Nephron (organoid): ENCODE measurements around the gene TANC2.

Source experiments
- H3K27ac Mint-ChIP-seq, 3 experiments: 2 replicates each; pipeline ENCODE4 v1.8.0; 2020; ENCODE audit warnings: mixed read lengths in 3 of 3, mild to moderate bottlenecking in 2 of 3, moderate library complexity in 1 of 3
- H3K27me3 Mint-ChIP-seq: 2 replicates; pipeline ENCODE4 v1.8.0; 2021; ENCODE audit warnings: low read depth, mild to moderate bottlenecking, moderate library complexity, mixed read lengths
- H3K36me3 Mint-ChIP-seq: 2 replicates; pipeline ENCODE4 v1.8.0; 2020; ENCODE audit warnings: low read depth, mixed read lengths
- H3K4me1 Mint-ChIP-seq: 2 replicates; pipeline ENCODE4 v1.8.0; 2020; ENCODE audit warnings: mixed read lengths
- H3K4me3 Mint-ChIP-seq, 3 experiments: 2 replicates each; pipeline ENCODE4 v1.8.0; 2020; ENCODE audit warnings: mild to moderate bottlenecking in 3 of 3, mixed read lengths in 3 of 3, moderate library complexity in 2 of 3
- H3K9me3 Mint-ChIP-seq: 2 replicates; pipeline ENCODE4 v1.8.0; 2020; ENCODE audit warnings: mixed read lengths
- TF ChIP-seq, protein P1 (sequence below), 3 experiments: fragments of 200-600 bp; sonication (generic); IDR thresholded peaks; one replicate each; pipeline ENCODE4 v1.5.0; 2021; ENCODE audit warnings: antibody characterized with exemption in 3 of 3; ENCODE audit not compliant: unreplicated experiment in 3 of 3

The TANC2 gene

DNA sequence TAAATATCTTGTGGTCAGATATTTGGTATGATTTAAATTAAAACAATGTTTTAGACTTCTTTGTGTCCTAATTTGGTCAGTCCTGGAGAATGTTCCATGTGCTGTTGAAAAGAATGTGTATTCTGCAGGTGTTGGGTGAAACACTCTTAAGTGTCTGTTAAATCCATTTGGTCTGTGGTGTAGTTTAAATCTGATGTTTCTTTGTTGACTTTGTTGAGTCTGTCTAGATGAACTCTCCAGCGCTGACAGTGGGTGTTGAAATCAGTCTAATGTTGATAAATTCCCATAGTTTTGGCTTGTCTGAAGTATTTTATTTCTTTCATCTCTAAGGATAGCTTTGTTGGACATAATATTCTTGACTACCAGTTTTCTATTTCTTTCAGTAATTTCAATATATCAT lies 18.8 kb downstream of the TANC2 start:
- TF ChIP-seq, protein P1, sequence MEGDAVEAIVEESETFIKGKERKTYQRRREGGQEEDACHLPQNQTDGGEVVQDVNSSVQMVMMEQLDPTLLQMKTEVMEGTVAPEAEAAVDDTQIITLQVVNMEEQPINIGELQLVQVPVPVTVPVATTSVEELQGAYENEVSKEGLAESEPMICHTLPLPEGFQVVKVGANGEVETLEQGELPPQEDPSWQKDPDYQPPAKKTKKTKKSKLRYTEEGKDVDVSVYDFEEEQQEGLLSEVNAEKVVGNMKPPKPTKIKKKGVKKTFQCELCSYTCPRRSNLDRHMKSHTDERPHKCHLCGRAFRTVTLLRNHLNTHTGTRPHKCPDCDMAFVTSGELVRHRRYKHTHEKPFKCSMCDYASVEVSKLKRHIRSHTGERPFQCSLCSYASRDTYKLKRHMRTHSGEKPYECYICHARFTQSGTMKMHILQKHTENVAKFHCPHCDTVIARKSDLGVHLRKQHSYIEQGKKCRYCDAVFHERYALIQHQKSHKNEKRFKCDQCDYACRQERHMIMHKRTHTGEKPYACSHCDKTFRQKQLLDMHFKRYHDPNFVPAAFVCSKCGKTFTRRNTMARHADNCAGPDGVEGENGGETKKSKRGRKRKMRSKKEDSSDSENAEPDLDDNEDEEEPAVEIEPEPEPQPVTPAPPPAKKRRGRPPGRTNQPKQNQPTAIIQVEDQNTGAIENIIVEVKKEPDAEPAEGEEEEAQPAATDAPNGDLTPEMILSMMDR (IDR thresholded peaks at IDR 0.05; ENCODE audit: unreplicated experiment in 3 of 3): no peak
- Mint-ChIP-seq H3K4me3 (no peak overlapping the region), H3K27ac (no peak overlapping the region), H3K27me3 (peaks cover under 1% of the 10 kb centered on the region), H3K4me1 (peaks cover 17% of the 10 kb centered on the region), H3K36me3 (peaks cover 12% of the 10 kb centered on the region), H3K9me3 (peaks cover 33% of the 10 kb centered on the region)

DNA sequence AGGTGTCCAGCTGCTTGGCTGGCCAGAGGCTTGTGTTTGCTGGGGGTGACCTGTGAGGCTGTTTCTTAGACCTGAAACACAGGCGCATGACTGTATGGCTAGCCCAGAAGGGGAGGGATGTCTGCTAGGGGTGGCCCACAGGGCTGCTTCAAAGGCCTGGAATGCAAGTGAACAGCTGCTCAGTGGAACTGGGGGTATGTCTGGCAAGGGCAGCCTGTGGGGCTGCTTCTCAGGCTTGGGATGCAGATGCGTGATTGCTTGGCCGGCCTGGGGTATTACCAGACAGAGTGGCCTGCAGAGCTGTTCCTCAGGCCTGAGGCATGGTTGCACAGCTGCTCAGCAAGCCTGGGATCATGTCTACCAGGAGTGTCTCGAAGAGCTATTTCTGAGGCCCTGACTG lies 20.5 kb downstream of the TANC2 start:
- Mint-ChIP-seq H3K36me3 (peaks cover 12% of the 10 kb centered on the region), H3K27me3 (peaks cover 3% of the 10 kb centered on the region), H3K27ac (no peak overlapping the region), H3K4me1 (peaks cover 22% of the 10 kb centered on the region), H3K9me3 (peaks cover 33% of the 10 kb centered on the region), H3K4me3 (no peak overlapping the region)
- TF ChIP-seq, protein P1 (IDR thresholded peaks at IDR 0.05; ENCODE audit: unreplicated experiment in 3 of 3): no peak

DNA sequence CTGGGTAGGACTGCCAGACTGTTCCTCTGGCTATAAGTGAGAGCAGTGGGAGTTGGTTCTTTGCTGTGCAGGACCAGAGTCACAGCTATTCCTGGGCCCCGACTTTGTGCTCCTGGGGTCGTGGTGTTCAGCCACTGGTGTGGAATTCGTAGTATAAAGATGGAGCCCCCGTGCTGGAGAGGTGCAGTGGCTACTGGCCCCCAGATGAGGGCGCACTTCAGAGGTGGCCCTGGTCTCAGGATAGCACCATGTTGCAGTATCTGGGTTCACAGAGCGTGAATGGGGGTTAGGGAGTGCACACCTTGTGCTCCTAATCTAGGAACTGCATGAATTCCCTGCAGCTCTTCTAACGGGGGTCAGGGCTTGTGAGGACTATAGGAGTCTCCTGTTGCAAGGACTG lies 21.1 kb downstream of the TANC2 start:
- Mint-ChIP-seq H3K4me3 (no peak overlapping the region), H3K9me3 (peaks cover 33% of the 10 kb centered on the region), H3K27ac (no peak overlapping the region), H3K36me3 (peaks cover 12% of the 10 kb centered on the region), H3K27me3 (peaks cover 3% of the 10 kb centered on the region), H3K4me1 (peaks cover 22% of the 10 kb centered on the region)
- TF ChIP-seq, protein P1 (IDR thresholded peaks at IDR 0.05; ENCODE audit: unreplicated experiment in 3 of 3): peak in 1 of 3 experiments; percentile 9

DNA sequence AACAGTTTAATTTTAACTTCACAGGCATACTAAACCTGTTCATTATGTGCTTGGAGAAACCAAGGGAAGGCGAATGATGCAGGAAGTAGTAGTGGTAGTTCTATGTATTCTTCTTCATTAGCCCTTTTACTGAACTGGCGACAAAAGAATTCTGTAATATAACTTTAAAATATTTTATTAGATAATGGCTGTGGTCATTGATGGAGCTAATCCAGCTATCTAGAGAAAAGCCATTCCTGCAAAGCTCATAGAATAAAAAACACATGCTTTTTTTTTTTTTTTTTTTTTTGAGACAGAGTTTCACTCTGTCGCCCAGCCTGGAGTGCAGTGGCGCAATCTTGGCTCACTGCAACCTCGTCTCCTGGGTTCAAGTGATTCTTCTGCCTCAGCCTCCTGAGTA lies 23.5 kb downstream of the TANC2 start:
- Mint-ChIP-seq H3K36me3 (peaks cover 12% of the 10 kb centered on the region), H3K4me1 (peaks cover 22% of the 10 kb centered on the region), H3K9me3 (peaks cover 20% of the 10 kb centered on the region)

DNA sequence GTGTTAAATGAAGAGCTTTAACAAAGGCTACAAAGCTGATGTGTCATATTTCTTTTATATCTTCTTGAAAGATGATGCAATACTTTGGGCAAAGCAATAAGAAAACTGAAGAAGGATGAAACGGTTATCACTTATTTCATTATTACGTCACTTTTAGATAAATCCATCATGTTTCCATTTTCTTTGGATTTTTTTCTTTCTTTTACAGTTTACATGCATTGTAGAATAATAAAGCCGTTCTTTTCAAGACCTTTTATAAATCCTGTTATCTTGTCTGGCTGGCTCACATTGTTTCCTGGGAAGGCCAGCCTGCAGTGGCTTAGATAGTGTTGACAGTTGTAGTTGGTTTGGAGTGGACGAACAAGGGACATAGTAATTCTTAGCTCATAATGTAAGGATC lies 28.9 kb downstream of the TANC2 start:
- Mint-ChIP-seq H3K9me3 (peaks cover 6% of the 10 kb centered on the region), H3K27ac (no peak overlapping the region), H3K4me1 (peaks cover 5% of the 10 kb centered on the region), H3K27me3 (peaks cover 5% of the 10 kb centered on the region), H3K36me3 (no peaks in the 10 kb centered on the region), H3K4me3 (no peak overlapping the region)
- TF ChIP-seq, protein P1 (IDR thresholded peaks at IDR 0.05; ENCODE audit: unreplicated experiment in 3 of 3): no peak

More for the DNA sequence above, 23.5 kb downstream of the TANC2 start:
- H3K27me3 Mint-ChIP-seq: peaks cover 3% of the 10 kb centered on the region
- H3K4me3 Mint-ChIP-seq: no peak overlapping the region
- no peak overlapping the region for H3K27ac Mint-ChIP-seq
- TF ChIP-seq, protein P1 (IDR thresholded peaks at IDR 0.05; ENCODE audit: unreplicated experiment in 3 of 3): no peak

- H3K27me3 Mint-ChIP-seq: peaks cover 4% of the 10 kb centered on the region
- H3K27ac Mint-ChIP-seq: no peak overlapping the region
- H3K4me1 Mint-ChIP-seq: peaks cover 4% of the 10 kb centered on the region
- TF ChIP-seq, protein P1 (IDR thresholded peaks at IDR 0.05; ENCODE audit: unreplicated experiment in 3 of 3): peak; percentile 26 to 45 (median 29)
- H3K4me3 Mint-ChIP-seq: no peak overlapping the region
- H3K36me3 Mint-ChIP-seq: no peaks in the 10 kb centered on the region
- H3K9me3 Mint-ChIP-seq: peaks cover 6% of the 10 kb centered on the region
Observed at GRCh38 chr17:62995377-62995885, 29.4 kb downstream of the TANC2 start.
